HFF-Myc (cell line): Measurements from ENCODE around the gene C2orf81.

Experiments used
- DNase-seq: peaks from one replicate; pipeline ENCODE4 v3.0.0-alpha.2; 2011; ENCODE audit warnings: low read depth; ENCODE audit errors: extremely low read depth
- H3K4me3 ChIP-seq: replicated peaks from 2 replicates; pipeline ENCODE4 v1.5.1; 2011; ENCODE audit warnings: low read depth, mild to moderate bottlenecking, control low read depth, low read length
- TF ChIP-seq, protein P1 (sequence below): IDR thresholded peaks from 2 replicates; pipeline ENCODE4 v1.5.1; 2012; ENCODE audit warnings: mild to moderate bottlenecking, low read depth, low read length, control low read depth; ENCODE audit errors: missing control alignments

The C2orf81 gene

DNA sequence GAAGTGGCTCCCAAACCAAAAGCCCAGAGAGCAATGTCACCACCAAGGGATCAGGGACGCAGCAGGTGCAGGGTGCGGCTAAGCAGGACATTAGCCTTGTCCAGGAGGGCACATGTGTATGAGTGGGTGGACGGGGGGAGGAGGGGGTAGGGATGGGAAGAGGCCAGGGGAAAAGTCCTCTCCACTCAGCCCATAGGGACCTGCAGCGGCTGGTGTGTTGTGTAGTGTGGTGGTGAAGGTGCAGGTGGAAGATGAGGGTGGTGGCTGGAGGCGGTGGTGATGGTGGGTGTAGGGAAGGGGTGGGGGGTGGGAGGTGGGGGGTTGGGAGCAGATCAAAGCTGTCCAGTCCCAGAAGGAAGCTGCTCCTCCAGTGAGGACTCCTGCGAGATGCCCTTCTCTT lies 3.7 kb downstream of the C2orf81 start:
- no peak for DNase-seq
- TF ChIP-seq, protein P1, sequence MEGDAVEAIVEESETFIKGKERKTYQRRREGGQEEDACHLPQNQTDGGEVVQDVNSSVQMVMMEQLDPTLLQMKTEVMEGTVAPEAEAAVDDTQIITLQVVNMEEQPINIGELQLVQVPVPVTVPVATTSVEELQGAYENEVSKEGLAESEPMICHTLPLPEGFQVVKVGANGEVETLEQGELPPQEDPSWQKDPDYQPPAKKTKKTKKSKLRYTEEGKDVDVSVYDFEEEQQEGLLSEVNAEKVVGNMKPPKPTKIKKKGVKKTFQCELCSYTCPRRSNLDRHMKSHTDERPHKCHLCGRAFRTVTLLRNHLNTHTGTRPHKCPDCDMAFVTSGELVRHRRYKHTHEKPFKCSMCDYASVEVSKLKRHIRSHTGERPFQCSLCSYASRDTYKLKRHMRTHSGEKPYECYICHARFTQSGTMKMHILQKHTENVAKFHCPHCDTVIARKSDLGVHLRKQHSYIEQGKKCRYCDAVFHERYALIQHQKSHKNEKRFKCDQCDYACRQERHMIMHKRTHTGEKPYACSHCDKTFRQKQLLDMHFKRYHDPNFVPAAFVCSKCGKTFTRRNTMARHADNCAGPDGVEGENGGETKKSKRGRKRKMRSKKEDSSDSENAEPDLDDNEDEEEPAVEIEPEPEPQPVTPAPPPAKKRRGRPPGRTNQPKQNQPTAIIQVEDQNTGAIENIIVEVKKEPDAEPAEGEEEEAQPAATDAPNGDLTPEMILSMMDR, result no peak

DNA sequence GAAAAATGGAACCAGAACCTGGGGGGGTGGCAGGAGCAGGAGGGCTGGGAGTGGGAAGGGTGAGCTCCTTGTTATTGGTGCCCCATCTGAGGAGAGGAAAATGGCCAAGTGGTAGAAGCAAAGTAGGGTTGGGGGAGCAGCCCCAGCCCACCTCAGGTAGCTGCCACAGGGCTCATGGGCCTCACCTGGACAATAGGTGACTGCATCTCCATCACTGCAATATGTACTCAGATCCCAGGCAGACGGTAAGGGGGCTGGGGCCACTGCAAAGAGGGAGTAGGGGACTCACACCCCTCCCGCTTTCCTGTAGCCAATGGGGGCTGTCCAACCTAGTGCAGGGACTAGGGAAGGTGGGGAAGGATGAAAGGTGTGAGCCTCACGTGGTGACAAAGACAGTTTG lies 4.2 kb downstream of the C2orf81 start:
- H3K4me3 ChIP-seq, result no peak overlapping the region
- TF ChIP-seq, protein P1, result no peak
- no peak for DNase-seq

More for the DNA sequence above, 3.7 kb downstream of the C2orf81 start:
- no peak overlapping the region for H3K4me3 ChIP-seq

DNA sequence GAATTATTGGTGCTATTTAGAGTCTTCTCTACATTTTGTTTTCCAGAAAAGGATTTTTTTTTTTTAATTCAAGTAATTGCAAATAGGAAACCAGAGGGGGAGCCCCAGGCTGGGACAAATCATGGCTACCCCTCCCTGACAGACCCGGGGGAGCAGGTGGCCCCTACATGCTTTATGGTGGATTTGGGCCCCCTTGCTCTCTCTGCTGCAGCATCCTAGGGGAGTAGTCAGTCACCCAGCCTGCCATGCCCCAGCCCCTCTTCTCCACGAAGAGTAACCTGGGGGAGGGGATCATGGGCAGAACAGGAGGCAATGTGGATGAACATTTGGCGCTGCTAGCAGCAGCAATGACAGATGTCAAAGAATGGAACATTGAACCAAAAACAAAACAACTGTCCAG lies 4.6 kb downstream of the C2orf81 start:
- TF ChIP-seq, protein P1, result no peak
- DNase-seq, result no peak
- no peak overlapping the region for H3K4me3 ChIP-seq

DNA sequence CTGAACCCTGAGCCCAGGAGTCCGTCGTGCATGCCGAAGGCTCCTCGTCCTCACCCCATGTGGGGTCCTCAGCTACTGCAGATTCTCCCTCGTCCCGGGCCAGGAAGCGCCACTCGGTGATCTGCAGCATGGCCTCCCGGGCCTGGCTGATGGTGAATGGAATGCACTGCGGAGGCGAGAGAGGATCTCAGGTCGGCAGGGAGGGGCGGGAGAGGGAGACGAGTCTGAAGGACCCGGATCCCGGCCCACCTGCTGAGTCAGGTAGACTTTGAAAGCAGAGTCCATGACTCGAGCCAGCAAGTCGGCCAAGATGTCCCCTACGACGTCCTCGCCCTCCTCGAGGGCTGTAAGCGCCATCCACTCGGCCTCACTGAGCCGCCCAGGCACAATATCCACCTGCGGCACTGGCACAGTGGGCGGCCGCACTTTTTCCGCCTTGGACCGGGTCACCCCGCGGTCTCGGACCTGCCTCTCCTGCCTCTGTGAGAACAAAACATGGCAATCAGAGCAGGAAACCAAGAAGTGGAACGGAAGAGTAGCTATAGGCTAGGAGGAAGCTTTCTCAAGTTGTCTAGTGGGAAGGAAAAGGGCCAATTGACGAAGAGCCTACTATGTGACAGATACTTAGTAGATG lies 5.5 kb downstream of the C2orf81 start:
- no peak overlapping the region for H3K4me3 ChIP-seq
- TF ChIP-seq, protein P1, result no peak
- no peak for DNase-seq

DNA sequence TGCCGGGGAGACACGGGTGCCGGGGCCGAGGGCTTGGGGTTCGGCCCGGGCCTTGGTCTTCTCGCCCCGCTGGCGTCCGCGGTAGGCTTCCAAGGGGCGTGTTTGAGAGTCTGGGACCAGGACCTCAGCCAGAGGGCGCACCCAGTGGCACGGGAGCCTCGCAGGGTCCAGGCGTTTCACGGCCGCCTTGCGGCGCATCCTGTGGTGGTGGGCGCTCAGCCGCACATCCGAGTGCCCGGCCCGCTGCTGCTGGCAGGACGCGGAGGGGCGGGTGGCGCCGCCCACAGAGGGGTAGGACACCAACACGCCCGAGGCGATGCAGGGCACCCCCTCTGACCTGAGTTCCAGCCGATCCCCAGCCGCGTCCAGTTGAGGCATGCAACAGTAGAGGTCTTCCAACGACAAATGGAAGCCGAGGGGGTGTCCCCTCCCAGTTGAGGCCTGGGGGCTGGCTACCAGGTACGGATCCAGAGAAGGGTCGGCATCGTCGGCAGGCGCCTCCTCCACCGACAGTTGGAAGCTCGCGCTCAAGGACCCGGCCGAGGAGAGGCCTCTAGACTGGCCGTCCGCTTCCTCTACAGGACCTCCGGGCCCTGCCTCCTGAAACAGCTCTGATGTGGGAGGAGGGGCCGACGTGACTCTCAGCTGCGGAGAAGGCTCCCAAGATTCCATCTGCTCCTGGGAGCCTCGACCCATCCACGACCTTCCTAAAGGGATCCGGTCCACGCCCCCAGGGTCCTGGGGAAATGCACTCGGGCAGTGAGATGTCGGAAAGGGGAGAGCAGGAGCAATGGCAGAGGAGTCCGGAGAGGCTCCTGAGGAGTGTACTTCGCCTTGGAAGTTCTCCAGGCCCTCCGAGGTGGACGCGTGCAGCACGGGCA lies 6.3 kb downstream of the C2orf81 start:
- peak overlapping the region; percentile 29 for H3K4me3 ChIP-seq
- TF ChIP-seq, protein P1, result peak; percentile 25
- DNase-seq, result no peak

DNA sequence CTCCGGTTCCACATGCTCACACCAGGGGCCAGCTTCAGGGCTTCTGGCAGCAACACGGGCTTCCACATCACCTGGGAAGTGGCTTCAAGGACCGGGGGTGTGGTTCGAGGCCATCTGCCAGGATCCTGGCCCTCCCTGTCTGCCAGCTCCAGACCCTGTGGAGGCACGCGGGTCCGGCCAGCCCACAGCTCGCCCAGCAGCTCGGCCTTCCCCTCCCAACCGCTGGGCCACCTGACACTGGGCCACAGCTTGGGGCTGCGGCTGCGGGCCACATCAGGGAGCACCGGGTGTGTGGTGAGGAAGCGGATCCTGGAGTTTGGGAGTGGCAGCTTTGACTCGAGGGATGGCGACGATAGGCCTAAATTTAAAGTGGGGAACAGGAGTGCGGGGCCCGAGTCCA lies 7.0 kb downstream of the C2orf81 start:
- H3K4me3 ChIP-seq, result peak overlapping the region; percentile 29; the same call in 1 of the 2 replicates
- TF ChIP-seq, protein P1, result no peak
- DNase-seq, result no peak
